GM19043 (cell line): ENCODE measurements around the gene MTUS2.

Experiments used
- ATAC-seq: cut with Tn5 transposase; IDR thresholded peaks from one replicate; pipeline ENCODE4 v1.9.1; 2021; ENCODE audit warnings: low read depth; ENCODE audit not compliant: unreplicated experiment

Gene MTUS2

DNA sequence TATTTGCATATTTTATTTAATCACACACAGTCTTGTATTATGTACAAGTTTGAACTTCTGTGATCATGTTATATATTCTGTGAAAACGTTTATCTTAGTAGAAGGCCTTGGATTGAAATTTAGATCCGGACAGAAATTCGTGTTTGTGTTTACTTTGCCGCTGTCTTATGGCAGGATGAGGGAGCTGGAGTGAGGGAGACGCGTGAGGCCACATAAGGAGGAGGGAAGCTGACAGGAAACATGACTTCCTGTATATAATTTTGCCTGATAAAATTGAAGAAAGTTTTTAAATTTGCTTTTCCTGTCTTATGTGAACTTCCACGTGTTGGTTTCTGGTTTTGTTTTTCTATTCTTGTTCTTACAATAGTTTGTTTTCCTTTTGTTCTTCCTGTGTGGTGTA lies 200.2 kb downstream of the MTUS2 start:
- ATAC-seq = no peak

GRCh38 chr13:29021311-29021710 lies 201.2 kb downstream of the MTUS2 start:
- no peak for ATAC-seq

DNA sequence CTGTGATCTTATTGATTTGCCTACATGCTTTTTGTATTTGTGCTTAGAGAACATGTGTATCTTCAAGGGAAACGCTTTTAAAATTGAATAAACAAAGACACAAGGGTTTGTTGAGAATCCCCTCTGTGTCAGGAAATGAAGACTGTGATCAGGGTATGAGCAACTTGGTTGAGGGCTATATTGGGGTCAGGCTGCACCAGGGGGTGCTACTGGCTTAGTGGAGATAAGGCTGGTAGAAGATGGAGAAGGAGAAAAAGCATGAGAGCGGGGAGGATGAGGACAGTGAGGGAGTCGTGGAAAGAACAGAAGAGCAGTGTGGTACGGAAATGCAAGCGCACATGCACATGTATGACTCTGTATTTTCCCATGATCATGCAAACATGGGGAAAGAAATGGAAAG lies 201.6 kb downstream of the MTUS2 start:
- ATAC-seq = no peak

GRCh38 chr13:29022410-29022809 lies 202.3 kb downstream of the MTUS2 start:
- ATAC-seq = no peak

GRCh38 chr13:29022968-29023367 lies 202.8 kb downstream of the MTUS2 start:
- ATAC-seq = no peak

DNA sequence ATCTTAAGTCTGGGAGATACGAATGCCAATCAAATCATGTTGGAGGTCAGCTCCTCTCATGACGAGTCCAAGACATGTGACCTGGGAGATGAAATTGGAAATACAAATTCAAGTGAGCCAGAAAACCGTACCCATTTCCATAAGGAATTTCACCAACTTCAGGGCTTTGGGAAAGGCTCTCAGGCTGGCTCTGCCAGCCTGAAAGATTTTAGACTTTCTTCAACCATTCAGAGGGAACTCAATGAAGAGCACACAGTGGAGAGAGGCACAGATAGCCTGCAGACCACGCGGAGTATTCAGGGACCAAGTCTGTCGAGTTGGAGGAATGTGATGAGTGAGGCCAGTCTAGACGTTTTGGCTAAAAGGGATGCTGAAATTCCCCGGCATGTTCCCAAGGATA lies 204.6 kb downstream of the MTUS2 start:
- ATAC-seq = no peak

DNA sequence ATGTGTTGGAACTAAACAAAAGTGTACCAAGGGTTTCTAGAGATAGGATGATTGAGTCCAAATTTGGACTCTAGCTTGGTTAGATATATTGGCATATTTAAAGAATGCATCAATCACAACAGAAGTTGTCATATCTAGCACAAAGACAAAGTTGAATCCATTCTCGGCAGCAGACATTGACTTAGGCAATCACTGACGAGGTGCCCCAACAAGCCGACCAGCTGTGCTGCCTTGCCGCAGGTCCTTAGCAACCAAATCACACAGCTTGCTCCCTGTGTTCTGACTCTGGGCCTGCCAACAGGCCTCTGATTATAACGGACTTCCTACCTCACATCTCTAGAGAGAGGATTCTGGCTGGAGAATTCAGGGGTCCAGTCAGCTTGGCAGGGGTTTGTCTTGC lies 208.7 kb downstream of the MTUS2 start:
- no peak for ATAC-seq

DNA sequence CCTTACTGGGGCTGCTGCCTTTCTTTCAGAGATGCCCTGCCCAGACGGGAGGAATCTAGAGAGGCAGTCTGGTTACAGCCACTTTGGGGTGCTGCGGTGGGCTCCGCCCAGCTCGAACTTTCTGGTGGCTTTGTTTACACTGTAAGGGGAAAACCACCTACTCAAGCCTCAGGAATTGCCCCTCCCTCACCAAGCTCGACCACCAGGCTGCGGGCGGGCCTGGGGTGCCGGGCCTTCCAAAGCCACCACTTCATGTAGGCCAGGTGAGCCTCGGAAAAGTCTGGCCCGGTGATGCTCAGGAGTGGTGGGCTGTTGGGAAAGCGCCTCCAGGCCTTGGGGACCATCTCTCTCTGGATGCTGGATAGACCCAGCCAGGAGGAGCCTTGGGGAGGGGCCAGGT lies 218.6 kb downstream of the MTUS2 start:
- ATAC-seq = no peak

DNA sequence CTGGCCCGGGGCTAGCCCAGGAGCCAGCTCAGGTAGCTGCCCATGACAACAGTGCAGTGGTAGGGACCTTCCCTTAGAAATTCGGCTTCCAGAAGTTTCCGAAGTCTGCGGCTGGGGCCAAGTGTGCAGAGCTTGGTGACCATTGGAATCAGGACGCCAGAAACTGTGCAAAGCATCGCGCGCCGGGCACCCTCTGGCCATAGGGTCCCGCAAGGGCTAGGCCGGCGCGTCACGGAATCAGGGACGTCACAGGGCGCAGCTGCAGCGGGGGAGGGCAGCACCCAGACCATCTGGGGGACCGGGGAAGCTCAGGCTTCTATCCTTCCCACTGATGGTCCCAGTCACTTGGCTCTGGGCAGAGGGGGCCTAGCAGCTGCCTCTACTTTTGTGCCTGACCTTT lies 219.1 kb downstream of the MTUS2 start:
- no peak for ATAC-seq

GRCh38 chr13:29046588-29046987 lies 226.4 kb downstream of the MTUS2 start:
- no peak for ATAC-seq

GRCh38 chr13:29049524-29049923 lies 229.4 kb downstream of the MTUS2 start:
- ATAC-seq = no peak

GRCh38 chr13:29050719-29051118 lies 230.6 kb downstream of the MTUS2 start:
- no peak for ATAC-seq

- no peak for ATAC-seq
Measured at GRCh38 chr13:29059800-29060199, 239.7 kb downstream of the MTUS2 start.

DNA sequence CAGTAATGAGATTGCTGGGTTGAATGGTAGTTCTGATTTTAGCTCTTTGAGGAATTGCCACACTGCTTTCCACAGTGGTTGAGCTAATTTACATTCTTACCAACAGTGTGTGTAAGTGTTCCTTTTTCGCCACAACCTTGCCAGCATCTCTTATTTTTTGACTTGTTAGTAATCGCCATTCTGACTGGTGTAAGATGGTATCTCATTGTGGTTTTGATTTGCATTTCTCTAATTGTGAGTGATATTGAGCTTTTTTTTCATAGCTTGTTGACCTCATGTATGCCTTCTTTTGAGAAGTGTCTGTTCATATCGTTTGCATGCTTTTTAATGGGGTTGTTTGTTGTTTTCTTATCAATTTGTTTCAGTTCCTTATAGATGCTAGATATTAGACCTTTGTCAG lies 245.0 kb downstream of the MTUS2 start:
- ATAC-seq = no peak

- ATAC-seq = no peak
Measured at GRCh38 chr13:29067306-29067945, 247.3 kb downstream of the MTUS2 start.

DNA sequence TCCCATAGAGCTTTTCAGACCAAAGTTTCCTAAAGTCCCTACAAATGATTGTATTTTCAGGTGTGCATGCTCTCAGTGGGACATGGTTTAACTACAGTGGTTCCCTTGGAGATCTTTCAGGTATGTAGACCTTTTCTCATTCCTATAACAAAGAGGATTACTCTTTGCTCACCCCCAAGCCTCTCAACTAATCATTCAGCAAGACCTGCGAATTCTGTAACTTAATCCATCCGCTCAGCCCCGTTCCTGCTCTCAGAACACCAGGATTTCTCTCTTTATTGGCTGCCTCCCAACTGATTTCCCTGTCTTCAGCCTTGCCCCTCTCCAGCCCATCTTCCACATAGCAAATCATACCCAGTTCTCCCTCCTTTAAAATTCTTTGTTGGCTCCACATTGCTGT lies 253.6 kb downstream of the MTUS2 start:
- ATAC-seq = no peak

- no peak for ATAC-seq
Measured at GRCh38 chr13:29077051-29077813, 257.1 kb downstream of the MTUS2 start.

DNA sequence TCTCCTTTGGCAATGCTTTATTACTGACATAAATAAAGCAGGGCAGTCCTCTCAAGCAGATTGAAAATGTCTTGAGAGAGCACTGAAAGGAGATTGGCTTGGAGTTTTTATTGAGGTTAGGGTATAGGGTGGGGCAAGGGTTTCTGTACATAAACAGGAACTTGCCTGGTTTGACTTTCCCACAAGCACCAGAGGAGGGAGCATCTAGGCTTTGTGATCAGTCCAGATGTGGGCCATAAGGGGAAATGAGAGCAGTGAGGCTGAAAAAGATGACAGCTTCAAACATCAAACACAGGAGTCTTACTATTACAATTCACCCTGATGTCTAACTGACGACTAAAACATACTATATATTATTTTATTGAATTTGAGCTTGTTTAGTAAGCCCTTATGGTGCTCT lies 260.9 kb downstream of the MTUS2 start:
- ATAC-seq = peak; percentile 66

DNA sequence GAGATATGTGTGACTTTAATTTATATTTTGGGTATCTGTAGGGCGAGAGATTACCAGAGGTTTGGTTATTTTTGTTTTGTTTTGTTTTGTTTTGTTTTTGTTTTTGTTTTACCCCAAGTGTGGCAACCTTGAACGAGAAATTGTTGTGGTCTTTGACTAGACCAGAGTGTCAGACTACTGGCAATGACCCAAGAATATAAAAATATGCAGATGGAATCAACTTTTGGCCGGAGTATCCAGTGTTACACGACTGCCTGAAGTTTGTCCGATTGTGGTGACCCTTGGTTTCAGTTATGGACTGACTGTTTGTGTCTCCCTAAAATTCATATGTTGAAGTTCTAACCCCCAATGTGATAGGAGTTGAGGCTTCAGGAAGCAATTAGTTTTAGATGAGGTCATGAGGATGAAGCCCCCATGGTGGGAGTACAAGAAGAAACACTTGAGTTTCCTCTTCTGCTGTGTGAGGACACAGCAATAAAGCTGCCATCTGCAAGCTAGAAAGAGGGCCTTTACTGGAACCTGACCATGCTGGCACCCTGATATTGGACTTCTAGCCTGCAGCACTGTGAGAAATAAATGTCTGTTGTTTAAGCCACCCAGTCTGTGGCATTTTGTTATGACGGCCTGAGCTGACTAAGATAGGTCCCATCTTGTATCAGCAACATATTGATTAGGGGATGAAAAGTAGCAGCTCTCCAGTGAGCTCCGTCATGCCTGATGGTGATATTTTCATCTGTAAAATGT lies 261.7 kb downstream of the MTUS2 start:
- no peak for ATAC-seq

- no peak for ATAC-seq
Measured at GRCh38 chr13:29099781-29100406, 279.8 kb downstream of the MTUS2 start.

GRCh38 chr13:29100758-29101157 lies 280.6 kb downstream of the MTUS2 start:
- no peak for ATAC-seq
